Prostate gland (tissue), 1 donor: ENCODE results near the gene WDR93.
A peak's percentile ranks its signal among the peaks of the same experiment; 100 is the strongest.

Source experiments
- POLR2A ChIP-seq: fragments of 450-650 bp; IDR thresholded peaks from one replicate; pipeline ENCODE4 v1.6.1; 2016; ENCODE audit warnings: antibody characterized with exemption, mild to moderate bottlenecking
- POLR2AphosphoS5 ChIP-seq: sonication (generic); formaldehyde crosslinking; IDR thresholded peaks from one replicate; pipeline ENCODE4 v1.6.1; 2017; ENCODE audit warnings: antibody characterized with exemption

- TF ChIP-seq POLR2AphosphoS5: peak; percentile 76
- TF ChIP-seq POLR2A: peak; percentile 44
Measured at GRCh38 chr15:89776274-89777072, 85.9 kb downstream of the WDR93 start, which contains the start of gene MESP2.
